HG02678 (cell line): Measurements from ENCODE around the gene DNAJC19.
"Not testable (repeated sequence)": the region's sequence is repeated elsewhere in the genome, so short reads cannot be mapped to it uniquely, and the experiment has no call there.

Experiments used
- ATAC-seq: cut with Tn5 transposase; IDR thresholded peaks from one replicate; pipeline ENCODE4 v1.9.1; 2021; ENCODE audit warnings: mild to moderate bottlenecking, moderate library complexity; ENCODE audit not compliant: unreplicated experiment

DNAJC19 gene

GRCh38 chr3:180989291-180990163 is at the start of gene DNAJC19:
DNAJC19 (minus strand) TSS chr3:180989736; CDS start chr3:180989602, 134 bp downstream.
- ATAC-seq, result peak; percentile 96

GRCh38 chr3:181030948-181031347 is 41.4 kb upstream of the DNAJC19 start:
- ATAC-seq, result no peak

- no peak for ATAC-seq
Measured at GRCh38 chr3:181025204-181025603, 35.7 kb upstream of the DNAJC19 start.

GRCh38 chr3:181017690-181018089 is 28.2 kb upstream of the DNAJC19 start:
- no peak for ATAC-seq

- no peak for ATAC-seq
Measured at GRCh38 chr3:181009225-181009624, 19.7 kb upstream of the DNAJC19 start.

- ATAC-seq, result no peak
Measured at GRCh38 chr3:181008796-181009195, 19.3 kb upstream of the DNAJC19 start.

GRCh38 chr3:181007262-181007661 is 17.7 kb upstream of the DNAJC19 start:
- ATAC-seq, result no peak

- ATAC-seq, result no peak
Measured at GRCh38 chr3:181006541-181006940, 17.0 kb upstream of the DNAJC19 start.

GRCh38 chr3:181003469-181003868 is 13.9 kb upstream of the DNAJC19 start:
- not testable (repeated sequence) for ATAC-seq

GRCh38 chr3:181002331-181002730 is 12.8 kb upstream of the DNAJC19 start:
- ATAC-seq, result not testable (repeated sequence)

GRCh38 chr3:180996415-180996932 is 6.9 kb upstream of the DNAJC19 start:
- no peak for ATAC-seq

- ATAC-seq, result no peak
Measured at GRCh38 chr3:180990505-180990904, 969 bp upstream of the DNAJC19 start.

GRCh38 chr3:180987344-180987743 is 2.2 kb downstream of the DNAJC19 start:
- no peak for ATAC-seq

- ATAC-seq, result not testable (repeated sequence)
Measured at GRCh38 chr3:180986366-180986765, 3.2 kb downstream of the DNAJC19 start.

- ATAC-seq, result no peak
Measured at GRCh38 chr3:180983136-180983535, 6.4 kb downstream of the DNAJC19 start.

GRCh38 chr3:180981912-180982311 is 7.6 kb downstream of the DNAJC19 start:
- ATAC-seq, result no peak

- peak; percentile 42 for ATAC-seq
Measured at GRCh38 chr3:180980611-180981010, 8.9 kb downstream of the DNAJC19 start.

GRCh38 chr3:180979961-180980360 is 9.6 kb downstream of the DNAJC19 start:
- no peak for ATAC-seq

- no peak for ATAC-seq
Measured at GRCh38 chr3:180977498-180977897, 12.0 kb downstream of the DNAJC19 start.

- no peak for ATAC-seq
Measured at GRCh38 chr3:180974286-180974685, 15.2 kb downstream of the DNAJC19 start.

GRCh38 chr3:180973543-180973942 is 16.0 kb downstream of the DNAJC19 start:
- peak; percentile 70 for ATAC-seq

- ATAC-seq, result no peak
Measured at GRCh38 chr3:180970931-180971330, 18.6 kb downstream of the DNAJC19 start.
